ENCODE data around the gene TTLL11.

The TTLL11 gene

DNA sequence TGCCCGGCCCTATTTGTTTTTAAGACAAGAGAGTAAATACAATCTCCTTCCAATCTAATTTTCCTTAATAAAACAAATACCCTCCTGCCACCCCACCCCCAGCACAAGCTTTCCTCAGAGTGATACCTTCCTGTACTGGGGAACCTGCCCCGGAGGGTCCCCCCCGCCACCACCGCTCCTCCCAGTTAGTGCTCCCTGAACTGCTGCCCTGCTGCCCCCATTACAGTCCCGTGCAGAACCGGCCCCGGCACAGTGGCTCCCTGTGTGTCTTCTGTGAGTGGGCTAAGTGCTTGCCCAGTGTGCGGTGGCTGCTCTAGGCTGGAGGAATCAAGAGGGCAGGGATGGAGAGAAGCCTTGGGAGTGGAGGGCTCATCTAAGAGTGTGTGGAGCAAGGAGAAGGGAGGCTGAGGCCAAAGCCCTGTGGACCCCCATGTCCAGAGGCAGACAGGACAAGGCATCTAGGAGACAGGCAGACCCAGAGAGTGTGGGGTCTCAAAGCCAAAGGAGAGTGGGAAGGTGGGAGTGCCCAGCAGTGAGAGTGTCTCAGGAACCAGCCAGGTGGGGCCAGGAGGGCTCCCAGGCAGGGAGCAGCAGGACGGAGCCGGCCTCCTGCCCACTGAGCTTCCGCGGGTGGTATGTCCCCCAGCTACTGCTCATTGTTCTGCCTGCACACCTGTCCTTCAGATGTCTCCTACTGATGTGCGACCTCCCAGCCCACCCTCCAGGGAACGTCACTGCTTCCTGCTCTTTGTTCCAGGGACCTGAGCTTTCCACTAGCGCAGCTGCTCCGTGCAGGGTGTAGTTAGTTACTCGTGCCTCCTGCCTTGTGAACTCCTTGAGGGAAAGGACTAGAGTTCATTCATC is 312.7 kb downstream of the TTLL11 start:
- DNase-seq: no peak

DNA sequence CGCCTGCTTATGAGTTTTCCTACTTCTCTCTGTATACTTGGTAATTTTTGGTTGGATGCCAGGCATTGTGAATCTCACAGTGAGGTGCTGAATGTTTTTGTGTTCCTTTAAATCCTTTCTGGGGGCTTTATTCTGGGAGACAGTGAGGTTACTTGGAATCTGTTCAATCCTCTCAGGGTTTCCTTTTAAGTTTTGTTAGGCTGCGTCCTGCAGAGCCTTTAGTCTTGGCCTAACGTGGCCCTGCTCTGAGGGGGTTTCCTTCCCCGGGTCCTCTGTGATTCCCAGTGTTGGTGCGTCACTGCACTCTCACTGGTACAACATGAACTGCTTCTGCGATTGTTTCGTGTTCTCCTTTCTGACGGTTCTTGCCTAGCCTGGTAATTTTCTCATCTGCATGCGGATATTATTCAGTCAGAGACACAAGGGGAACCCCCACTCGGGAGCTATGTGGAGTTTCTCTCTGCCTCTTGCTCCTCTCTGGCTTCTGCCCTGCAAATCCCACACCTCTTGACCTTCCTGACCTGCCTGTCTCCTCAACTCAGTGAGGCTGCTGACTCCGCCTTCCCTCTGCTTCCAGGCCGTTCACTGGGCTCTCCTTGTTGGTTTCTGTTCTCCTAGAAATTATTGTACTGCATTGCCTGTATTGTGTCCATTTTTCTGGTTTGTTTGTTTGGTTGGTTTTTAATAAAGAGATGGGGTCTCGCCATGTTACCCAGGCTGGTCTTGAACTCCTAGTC is 313.6 kb downstream of the TTLL11 start:
- no peak for DNase-seq

GRCh38 chr9:121778252-121779225 is 314.6 kb downstream of the TTLL11 start:
- DNase-seq: no peak

DNA sequence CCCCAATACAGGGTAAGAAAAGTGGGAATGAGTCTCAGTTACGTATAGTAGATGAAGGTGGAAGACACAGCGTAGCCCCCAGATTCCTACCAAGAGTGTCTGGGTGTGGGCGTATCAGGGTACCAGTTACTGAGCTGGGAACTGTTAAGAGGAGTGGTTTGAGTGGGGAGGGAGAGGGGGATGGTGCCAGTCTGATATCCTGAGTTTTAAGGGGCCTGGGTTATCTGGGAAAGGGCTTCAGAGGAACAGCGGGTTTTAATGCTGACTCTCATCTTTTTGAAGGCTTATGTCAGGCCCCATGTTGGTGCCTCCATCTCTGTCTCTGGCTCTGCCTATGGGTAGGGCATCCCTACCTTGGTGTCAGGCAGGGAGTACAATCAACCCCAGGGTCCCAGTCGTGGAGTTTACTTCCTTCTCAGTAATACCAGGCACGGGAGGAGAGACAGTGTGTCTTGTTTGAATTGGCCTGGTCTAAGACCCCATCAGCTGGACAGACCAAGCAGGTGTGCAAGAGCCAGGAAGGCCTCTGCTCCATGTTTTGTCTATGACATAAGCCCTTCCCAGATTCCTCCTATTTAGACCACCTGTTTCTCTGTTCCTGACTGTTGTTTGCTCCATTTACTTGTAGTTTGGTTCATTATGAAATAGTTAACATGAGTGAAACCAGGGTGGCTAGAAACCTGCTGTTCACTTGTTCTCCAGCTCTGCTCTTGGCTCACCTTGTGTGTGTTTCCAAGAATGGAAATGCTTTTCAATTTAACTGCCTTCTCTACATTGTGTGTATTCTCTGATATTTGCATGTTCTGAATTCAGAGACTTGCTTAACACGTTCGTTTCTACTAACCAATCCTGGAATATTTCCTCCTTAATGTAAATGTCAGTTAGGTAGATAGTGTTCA is 316.1 kb downstream of the TTLL11 start:
- DNase-seq: no peak

GRCh38 chr9:121776001-121776738 is 316.9 kb downstream of the TTLL11 start:
- no peak for DNase-seq

DNA sequence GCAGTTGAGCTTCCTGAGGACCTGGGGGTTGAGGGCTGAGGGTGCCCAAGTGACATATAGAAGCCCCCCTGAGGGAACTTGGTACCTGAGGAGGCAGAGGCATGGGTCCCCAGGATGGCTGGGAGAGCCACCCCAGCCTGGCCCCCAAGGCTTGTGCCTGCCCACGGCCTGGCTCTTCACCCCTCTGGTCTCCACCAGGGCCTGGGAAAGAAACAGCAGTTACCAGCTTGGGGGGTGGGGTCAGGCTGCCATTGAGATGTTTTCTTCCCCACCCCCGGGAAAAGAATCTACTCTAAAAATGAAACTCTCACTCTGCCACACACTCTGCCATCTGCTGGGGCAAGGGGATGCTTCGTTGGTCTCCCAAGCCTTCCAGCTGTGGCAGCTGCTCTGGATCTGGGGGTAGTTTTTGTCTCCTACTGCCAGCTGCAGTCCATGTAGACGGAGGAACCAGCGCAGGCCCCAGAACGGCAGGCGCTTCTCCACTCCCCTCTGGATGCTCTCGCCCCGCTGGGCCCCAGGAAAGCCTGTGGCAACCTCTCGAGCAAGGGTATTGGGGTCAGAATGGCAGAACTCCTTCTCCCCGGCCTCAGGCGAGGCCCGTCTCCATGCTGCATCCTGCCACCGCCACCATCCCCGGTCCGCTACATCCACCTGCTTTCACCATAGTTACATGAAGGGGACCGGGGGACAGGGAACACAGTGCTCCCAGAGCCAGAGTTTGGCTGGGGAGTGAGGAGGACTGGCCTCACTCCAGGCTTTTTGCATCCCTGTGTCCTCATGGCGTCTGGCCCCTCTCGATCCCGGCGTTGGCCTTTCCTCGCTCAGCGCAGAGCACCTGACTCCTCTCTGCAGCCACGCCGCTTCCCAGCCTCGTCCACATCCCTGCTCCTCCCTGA is 318.1 kb downstream of the TTLL11 start:
- DNase-seq: no peak

DNA sequence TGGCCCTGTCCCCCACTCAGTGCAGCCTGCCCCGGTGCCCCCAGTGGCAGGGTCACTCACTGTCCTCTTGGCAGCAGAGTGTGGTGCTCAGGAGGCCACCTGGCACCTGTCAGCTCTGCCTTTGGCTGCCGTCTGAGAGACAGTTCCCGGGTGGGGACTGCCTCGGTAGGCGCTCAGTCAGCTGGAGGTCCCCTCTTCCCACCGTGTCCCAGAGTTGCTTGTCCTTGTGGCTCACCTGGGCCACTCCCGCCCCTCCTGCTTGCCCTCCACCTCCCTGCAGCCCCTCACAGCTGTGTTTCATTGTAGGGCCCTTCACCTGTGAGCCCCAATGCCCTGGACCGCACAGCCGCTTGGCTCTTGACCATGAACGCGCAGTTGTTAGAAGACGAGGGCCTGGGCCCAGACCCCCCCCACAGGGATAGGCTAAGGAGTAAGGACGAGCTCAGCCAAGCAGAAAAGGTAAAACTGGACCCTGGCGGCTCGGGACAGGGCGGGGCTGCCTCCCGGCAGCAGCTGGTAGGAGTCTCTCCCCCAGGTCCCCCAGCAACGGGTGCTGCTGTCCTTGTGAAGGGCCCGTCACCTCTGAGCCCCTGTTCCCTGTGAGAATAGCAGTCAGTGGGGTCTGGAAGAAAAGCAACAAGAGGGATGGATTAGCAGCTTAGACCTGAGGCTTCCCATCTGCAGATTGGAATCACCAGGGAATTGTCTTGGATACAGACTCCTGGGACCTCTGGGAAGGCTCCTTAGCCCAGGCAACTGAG is 319.0 kb downstream of the TTLL11 start:
- DNase-seq: no peak

GRCh38 chr9:121773286-121773953 is 319.7 kb downstream of the TTLL11 start:
- no peak for DNase-seq

DNA sequence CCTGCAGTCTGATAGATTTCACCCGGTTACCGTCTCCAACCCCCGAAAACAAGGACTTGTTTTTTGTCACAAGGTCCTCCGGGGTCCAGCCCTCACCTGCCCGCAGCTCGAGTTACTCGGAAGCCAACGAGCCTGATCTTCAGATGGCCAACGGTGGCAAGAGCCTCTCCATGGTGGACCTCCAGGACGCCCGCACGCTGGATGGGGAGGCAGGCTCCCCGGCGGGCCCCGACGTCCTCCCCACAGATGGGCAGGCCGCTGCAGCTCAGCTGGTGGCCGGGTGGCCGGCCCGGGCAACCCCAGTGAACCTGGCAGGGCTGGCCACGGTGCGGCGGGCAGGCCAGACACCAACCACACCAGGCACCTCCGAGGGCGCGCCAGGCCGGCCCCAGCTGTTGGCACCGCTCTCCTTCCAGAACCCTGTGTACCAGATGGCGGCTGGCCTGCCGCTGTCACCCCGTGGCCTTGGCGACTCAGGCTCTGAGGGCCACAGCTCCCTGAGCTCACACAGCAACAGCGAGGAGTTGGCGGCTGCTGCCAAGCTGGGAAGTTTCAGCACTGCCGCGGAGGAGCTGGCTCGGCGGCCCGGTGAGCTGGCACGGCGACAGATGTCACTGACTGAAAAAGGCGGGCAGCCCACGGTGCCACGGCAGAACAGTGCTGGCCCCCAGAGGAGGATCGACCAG is 320.4 kb downstream of the TTLL11 start:
- no peak for DNase-seq
